ENCODE data around the gene STXBP4.
"Not testable (repeated sequence)": the region's sequence is repeated elsewhere in the genome, so short reads cannot be mapped to it uniquely, and the experiment has no call there.

The STXBP4 gene

GRCh38 chr17:55054429-55054828 lies 85.9 kb downstream of the STXBP4 start:
- no peak for DNase-seq (ENCODE audit: low read depth, low spot score)

- no peak for DNase-seq (ENCODE audit: low read depth, low spot score)
Measured at GRCh38 chr17:55056526-55056925, 88.0 kb downstream of the STXBP4 start.

GRCh38 chr17:55057184-55057583 lies 88.6 kb downstream of the STXBP4 start:
- no peak for DNase-seq (ENCODE audit: low read depth, low spot score)

GRCh38 chr17:55059724-55060123 lies 91.2 kb downstream of the STXBP4 start:
- DNase-seq (ENCODE audit: low read depth, low spot score), result no peak

- no peak for DNase-seq (ENCODE audit: low read depth, low spot score)
Measured at GRCh38 chr17:55062921-55063320, 94.4 kb downstream of the STXBP4 start.

GRCh38 chr17:55063885-55064874 lies 95.6 kb downstream of the STXBP4 start:
- no peak for DNase-seq (ENCODE audit: low read depth, low spot score)

- DNase-seq (ENCODE audit: low read depth, low spot score), result no peak
Measured at GRCh38 chr17:55067697-55068439, 99.3 kb downstream of the STXBP4 start.

- DNase-seq (ENCODE audit: low read depth, low spot score), result no peak
Measured at GRCh38 chr17:55068862-55069811, 100.6 kb downstream of the STXBP4 start.

GRCh38 chr17:55069983-55070529 lies 101.5 kb downstream of the STXBP4 start:
- DNase-seq (ENCODE audit: low read depth, low spot score), result no peak

GRCh38 chr17:55072898-55073297 lies 104.3 kb downstream of the STXBP4 start:
- no peak for DNase-seq (ENCODE audit: low read depth, low spot score)

- DNase-seq (ENCODE audit: low read depth, low spot score), result not testable (repeated sequence)
Measured at GRCh38 chr17:55073467-55073866, 104.9 kb downstream of the STXBP4 start.

GRCh38 chr17:55081559-55081958 lies 113.0 kb downstream of the STXBP4 start:
- no peak for DNase-seq (ENCODE audit: low read depth, low spot score)

- DNase-seq (ENCODE audit: low read depth, low spot score), result no peak
Measured at GRCh38 chr17:55086635-55087058, 118.1 kb downstream of the STXBP4 start.

- no peak for DNase-seq (ENCODE audit: low read depth, low spot score)
Measured at GRCh38 chr17:55089256-55089655, 120.7 kb downstream of the STXBP4 start.

- no peak for DNase-seq (ENCODE audit: low read depth, low spot score)
Measured at GRCh38 chr17:55090079-55090492, 121.5 kb downstream of the STXBP4 start.

- no peak for DNase-seq (ENCODE audit: low read depth, low spot score)
Measured at GRCh38 chr17:55093353-55093752, 124.8 kb downstream of the STXBP4 start.

GRCh38 chr17:55098765-55099164 lies 130.2 kb downstream of the STXBP4 start:
- no peak for DNase-seq (ENCODE audit: low read depth, low spot score)

- no peak for DNase-seq (ENCODE audit: low read depth, low spot score)
Measured at GRCh38 chr17:55110521-55110920, 142.0 kb downstream of the STXBP4 start.

GRCh38 chr17:55114283-55114682 lies 145.7 kb downstream of the STXBP4 start:
- no peak for DNase-seq (ENCODE audit: low read depth, low spot score)

GRCh38 chr17:55116440-55116914 lies 147.9 kb downstream of the STXBP4 start:
- DNase-seq (ENCODE audit: low read depth, low spot score), result no peak

- no peak for DNase-seq (ENCODE audit: low read depth, low spot score)
Measured at GRCh38 chr17:55117164-55117563, 148.6 kb downstream of the STXBP4 start.

Data from activated naive CD8-positive, alpha-beta T cell treated with anti-CD3 and anti-CD28 coated beads, Interleukin-2, amount 50 U/mL, for 16 hours (primary cell).